GM19452 (cell line): ENCODE measurements around the gene MAP3K6.
A peak's percentile ranks its signal among the peaks of the same experiment; 100 is the strongest.

Experiments
- ATAC-seq: cut with Tn5 transposase; IDR thresholded peaks from one replicate; pipeline ENCODE4 v1.9.1; 2021; ENCODE audit not compliant: unreplicated experiment

Gene MAP3K6

DNA sequence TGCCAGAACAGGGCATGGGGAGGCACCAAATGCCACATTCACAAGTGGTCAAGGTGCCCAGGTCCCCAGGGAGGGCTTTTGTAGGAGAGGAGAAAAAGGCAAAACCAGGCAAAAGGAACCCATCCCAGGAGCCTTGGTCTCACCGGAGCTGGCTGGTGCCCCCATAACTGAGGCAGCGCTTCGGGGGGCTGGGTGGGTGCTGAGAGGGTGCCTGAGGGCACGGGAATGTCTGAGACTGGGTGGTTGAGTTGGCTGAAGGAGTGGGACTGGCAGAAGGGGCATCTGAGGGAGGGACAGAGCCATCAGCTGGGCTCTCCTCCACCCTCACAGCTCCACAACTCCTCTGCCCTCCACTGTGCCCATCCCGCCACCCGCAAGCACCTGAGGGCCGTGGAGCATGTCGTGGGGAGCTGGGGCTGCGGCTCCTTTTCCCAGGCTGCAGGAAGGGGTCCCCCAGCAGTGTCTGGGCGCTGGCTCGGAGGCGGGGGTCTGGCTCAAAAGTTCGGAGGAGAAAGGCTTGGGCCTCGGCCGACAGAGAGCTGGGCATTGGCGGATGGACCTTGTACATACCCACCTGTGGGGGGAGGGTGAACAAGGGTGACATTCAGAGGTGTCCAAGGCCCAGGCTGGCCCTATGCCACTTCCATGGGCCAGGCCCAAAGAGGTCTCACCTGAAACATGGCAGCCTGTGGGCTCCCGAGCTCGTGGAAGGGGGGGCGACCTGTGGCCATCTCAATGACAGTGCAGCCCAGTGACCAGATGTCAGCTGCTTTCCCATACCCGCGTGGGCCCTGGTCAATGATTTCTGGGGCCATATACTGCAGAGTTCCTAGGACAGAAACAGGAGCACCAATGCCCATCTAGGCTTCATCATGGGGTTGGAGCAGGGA is 8.5 kb downstream of the MAP3K6 start:
- ATAC-seq = no peak

DNA sequence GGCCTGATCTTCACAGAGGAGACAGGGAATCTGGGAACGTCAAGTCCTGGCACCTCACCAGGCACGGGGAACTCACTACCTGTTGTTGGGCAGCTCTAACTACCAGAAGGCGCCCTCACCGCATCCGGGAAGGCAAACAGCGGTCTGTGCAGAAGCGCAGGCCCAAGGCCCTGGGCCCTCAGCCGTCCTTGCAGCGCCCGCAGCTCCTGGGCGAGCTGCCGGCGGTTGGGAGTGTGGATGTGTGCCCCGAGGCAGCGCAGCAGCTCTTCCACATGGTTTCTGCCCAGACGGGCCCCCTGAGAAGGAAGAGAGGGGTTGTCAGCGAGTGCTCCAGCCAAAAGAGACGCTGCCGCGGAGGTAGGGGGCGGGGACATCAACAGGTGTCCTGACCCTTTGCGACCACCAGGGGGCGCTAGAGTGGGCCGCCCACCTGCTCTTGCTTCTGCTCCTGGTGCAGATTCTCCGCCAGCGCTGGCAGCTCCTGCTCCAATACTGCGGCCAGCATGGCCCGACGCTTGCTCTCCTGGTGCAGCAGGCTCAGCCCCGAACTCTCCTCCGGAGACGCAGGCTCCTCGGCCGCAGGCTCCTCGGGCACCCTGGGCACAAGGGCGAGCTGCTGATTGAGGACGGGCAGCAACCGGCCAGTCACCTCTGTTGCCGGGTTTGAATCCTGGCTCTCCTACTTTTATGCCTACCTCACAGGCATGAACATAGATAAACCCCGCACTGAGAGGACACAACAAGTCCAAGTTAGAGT is 9.3 kb downstream of the MAP3K6 start:
- peak; percentile 47 for ATAC-seq

DNA sequence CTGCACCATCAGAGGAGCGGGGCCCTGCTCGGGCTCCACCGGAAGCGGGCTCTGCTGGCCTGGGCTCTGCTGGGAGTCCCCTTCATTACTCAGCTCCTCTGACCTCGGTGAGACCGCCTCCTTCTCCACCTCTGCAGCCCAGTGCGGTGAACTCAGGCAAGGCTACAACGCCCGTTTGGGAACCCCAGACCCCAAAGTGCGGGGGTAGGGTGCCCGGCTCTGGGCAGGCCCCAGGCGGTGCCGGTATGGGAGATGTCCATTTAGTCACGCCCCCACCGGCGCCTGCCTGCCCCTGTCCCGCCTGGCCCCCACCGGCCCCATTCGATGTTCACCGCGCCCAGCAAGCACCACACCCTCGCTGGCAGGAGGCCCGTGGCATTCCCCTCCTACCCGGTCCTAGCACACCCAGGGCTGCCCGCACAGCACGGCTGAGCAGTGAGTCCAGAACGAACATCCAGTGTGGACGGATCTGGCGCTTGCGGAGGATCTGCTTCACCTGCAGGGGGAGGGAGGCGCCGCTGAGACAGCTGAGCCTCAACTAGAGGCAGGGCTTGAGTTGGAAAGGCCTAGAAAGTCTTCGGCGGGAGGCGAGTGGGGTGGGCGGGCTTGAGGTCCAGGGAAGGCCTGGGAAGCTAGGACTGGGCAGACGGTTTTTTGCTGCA is 10.0 kb downstream of the MAP3K6 start:
- no peak for ATAC-seq

DNA sequence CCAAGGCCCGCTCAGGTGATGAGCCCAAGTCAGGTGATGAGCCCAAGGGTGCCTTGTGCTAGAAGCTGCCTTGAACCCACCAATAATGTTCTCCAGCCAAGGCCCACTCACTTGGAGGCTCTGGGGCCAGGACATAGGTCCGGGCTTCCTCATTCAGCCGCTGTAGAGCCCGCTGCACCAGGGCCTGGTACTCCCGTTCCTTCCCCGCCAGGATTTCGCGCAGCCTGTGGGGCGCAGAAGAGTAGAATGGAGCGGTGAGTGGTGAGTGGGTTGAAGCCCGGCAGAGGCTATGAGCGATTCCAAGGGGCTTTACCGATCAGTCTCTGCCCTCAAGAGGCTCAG is 10.5 kb downstream of the MAP3K6 start:
- no peak for ATAC-seq

DNA sequence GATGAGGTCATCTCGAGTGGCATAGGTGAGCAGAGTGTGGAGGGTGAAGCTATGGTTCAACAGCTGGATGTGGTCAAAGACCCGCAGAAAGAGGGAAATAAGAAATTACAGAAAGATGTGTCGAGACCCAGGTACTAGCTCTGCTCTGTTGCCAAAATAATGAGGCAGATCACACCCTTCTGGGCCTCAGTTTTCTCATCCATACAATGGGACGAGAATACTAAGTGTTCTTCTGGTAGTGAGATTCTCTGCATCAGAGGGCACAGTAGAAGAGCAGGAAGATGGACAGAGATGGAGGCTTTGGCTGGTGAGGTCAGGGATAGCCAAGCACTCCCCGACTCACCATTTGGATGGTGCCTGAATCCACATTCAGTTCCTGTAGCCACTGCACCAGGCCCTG is 11.1 kb downstream of the MAP3K6 start:
- no peak for ATAC-seq

DNA sequence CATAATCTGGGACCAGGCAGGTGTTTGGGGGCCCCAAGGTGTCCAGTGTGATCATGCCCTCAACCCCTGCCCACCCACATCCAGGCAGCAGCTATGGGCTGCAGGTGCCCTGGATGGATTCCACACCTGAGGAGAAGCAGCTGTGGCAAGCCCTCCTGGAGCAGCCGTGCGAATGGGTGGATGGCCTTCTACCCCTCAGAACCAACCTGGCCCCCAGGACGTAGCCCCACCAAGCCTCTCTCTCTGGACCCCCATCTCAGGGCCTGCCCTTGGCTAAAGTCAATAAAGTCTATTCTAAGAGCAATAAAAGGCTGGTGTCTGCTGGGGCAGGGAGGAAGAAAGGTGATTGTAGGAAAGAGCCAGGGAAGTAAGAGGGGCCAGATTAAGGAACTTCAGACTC is 13.1 kb downstream of the MAP3K6 start:
- no peak for ATAC-seq

DNA sequence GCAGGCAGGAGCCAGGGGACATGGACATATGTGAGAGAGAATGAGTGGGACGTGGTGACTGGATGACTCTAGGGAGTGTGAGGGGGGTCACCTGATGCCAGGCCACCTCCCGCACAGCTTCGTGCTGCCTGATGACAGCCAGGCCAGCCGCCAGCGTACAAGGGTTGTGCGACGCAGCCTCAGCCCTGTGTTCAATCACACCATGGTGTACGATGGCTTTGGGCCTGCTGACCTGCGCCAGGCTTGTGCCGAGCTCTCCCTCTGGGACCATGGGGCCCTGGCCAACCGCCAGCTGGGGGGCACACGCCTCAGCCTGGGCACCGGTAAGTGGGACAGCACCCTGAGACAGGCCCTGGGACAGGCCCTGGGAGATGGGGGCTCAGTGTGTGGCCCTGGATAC is 13.6 kb downstream of the MAP3K6 start:
- ATAC-seq = no peak

DNA sequence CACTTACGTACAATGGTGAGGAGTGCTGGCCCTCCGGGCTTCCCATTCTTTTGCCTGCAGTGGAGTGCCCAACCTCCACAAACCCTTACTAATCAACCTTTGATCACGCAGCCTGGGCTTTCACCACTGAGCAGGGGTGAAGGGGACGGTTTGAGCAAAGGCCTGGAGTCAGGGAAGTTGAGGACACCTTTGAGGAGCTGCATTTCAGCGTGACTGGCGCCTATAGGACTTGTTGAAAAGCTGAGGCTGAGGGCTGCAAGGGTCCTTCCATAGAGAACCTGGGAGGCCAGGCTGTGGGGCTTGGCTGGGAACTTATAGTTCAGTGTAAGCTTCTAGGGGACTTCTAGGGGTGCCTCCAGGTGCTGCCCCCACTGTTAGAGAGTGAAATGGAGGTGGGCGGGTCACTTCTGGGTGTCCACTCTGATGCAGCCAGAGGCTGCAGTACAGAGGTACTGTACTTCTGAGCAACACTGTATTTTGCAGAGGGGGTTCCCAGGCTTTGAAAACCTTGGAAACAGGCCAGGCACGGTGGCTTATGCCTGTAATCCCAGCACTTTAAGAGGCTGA is 15.1 kb downstream of the MAP3K6 start:
- no peak for ATAC-seq

DNA sequence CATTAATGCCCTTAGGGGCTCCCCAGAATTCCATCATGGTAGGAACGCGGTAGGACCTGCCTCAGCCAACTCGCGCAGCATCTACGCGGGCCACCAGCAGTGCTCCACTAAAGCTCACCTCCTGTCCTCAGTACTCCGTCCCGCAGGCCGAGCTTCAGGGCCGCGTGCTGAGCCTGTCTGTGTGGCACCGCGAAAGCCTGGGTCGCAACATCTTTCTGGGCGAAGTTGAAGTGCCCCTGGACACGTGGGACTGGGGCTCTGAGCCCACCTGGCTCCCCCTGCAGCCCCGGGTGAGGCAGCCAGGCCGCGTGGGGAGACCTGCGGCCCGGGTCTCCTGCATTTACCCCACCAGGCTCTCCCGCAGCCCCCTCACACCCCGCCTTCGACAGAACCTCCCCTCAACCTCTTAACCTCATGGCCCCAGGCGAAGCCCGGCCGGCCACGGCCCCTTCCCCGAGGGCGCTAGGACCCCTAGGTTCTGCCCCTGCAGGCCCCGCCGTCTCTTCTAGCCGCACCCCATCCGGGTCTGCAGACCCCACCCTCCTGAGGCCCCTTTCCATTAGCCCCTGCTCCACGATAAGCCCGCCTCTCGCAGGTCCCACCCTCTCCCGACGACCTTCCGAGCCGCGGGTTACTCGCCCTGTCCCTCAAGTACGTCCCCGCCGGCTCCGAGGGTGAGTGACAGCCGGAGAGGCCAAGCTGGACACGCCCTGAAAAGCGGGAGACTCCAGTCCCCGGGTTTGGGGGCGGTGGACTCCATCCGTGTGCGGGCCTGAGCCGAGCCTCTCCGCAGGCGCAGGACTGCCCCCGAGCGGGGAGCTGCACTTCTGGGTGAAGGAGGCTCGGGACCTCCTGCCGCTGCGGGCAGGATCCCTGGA is 15.9 kb downstream of the MAP3K6 start:
- no peak for ATAC-seq

DNA sequence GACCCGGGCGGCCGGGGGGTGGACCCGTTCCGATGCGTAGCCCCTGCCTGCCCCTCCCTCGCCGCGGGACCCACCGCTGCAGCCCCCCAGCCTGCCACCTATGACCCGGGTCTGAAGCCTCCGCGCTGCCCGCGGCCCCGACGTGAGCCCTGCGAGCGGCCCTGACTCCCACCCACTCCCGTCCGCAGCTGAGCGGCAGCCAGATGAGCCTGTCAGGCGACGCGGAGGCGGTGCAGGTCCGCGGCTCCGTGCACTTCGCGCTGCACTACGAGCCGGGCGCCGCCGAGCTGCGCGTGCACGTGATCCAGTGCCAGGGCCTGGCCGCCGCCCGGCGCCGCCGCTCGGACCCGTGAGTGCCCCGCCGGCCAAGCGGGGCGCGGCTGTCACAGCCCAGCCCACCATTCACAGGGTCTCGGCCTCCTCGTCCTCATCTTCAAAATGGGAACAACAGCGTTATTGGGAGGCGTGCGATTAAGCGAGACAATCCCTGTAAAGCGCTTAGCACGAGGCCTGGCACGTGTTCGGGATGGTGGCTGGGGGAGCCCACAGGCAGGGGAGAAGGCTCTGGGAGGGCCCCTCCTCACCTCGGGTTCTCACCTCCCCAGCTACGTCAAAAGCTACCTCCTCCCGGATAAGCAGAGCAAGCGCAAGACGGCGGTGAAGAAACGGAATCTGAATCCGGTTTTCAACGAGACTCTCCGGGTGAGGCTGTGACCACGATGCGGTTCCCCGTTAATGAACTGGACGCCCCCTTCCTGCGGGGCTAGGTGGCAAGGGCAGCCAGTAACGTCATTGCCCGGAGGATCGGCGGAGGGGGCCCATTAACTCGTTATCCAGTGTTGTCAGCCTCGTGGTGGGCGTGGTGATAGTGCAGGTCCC is 16.7 kb downstream of the MAP3K6 start:
- ATAC-seq = no peak

DNA sequence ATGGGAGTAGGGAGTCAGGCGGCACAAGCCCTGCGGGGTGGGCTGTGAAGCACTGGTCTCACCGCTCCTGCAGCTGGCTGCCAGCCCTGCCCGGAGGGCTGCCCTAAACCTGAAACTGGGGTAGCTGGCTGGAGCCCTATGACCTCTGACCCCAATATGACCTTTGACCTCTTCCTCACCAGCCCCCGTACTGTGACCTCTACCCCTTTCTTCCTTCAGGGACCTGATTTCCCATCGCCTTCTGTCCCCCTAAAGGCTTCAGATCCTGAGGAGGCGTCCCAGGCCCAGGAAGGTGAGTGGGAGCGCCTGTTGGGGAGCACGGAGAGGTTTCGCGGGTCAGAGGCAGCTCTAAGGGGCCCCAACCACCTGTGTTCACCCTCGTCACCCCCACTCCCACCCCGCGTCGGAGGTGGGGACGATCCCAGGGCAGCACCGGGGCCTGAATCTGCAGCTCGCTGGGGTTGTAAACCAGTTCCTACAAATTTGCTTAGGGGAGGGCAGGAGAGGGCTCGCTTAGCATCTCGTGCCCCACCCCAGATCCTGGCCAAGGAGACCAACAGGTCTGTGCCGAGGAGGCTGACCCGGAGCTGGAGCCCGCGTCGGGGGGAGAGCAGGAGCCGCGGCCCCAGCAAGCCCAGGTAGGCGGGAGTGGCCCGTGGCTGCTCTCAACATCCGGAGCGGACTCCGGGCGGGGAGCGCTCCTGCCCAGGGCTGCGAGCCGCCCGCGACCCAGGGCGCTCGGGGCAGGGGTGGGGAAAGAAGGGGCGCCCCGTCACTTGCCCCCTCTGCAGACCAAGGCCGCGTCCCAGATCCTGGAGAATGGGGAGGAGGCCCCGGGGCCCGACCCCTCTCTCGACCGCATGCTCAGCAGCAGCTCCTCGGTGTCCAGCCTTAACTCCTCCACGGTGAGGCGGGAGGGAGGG is 17.6 kb downstream of the MAP3K6 start:
- ATAC-seq = no peak

DNA sequence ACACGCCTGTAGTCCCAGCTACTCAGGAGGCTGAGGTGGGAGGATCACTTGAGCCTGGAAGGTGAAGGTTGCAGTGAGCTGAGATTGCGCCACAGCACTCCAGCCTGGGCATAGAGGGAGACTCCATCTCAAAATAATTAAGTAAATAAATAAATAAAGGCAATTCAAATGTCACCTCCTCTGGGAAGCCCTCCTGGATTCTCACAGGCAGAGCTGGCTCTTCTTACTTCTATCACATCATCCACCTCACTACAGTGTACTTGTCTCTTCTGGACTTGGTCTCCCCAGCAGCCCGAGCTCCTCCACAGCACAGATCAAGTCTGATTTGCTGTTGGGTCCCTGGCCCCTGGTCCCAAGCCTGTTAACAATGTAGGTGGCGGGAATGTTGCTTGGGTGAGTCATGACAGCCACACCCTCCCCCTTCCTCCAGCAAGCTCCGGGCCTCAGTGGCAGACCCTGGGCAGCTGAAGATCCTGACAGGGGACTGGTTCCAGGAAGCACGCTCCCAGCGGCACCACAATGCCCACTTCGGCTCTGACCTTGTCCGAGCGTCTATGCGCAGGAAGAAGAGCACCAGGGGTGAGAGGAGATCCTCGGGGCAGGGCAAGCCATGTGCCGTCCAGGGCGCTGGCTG is 19.7 kb downstream of the MAP3K6 start:
- ATAC-seq = no peak

DNA sequence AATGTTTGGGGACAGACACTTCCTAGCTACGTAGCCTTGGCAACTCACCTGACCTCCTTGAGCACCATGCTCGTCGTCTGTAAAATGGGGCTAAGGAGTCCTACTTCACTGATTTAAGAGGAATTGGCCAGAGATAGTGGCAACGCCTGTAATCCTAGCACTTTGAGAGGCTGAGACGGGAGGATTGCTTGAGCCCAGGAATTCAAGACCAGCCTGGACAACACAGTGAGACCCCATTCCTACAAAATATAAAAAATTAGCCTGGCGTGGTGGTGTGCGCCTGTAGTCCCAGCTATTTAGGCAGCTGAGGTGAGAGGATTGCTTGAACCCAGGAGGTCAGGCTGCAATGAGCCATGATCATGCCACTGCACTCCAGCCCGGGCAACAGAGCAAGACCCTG is 20.4 kb downstream of the MAP3K6 start:
- no peak for ATAC-seq

DNA sequence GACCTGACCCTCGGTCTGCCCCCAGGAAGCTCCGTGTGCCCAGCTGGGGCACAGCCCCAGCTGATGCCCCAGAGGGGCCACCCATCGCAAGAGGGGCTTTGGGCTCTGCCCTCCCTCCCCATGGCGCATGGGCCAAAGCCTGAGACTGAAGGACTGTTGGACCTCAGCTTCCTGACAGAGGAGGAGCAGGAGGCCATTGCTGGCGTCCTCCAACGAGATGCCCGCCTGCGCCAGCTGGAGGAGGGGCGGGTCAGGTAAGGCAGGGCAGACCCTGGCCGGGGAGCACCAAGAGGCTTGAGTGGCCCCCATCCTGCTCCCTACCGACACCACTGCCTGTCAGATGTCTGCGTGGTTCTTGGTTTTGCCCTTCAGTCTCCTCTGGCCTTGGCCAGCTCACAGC is 21.5 kb downstream of the MAP3K6 start:
- no peak for ATAC-seq

DNA sequence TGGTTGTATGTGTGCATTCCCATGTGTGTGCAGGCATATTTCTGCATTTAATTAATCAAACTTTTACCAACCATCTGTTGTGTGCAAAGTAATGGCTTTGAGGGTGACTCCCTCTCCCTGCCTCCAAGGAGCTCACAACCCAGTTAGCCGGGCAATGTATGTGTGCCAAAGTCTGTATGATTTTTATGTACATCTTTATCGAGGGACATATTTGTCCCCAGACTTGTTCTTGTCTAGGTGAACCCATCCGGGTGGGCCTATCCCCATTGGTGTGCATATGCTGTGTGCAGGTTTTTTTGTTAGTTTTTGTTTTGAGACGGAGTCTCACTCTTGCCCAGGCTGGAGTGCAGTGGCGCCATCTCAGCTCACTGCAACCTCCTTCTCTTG is 23.1 kb downstream of the MAP3K6 start:
- no peak for ATAC-seq

DNA sequence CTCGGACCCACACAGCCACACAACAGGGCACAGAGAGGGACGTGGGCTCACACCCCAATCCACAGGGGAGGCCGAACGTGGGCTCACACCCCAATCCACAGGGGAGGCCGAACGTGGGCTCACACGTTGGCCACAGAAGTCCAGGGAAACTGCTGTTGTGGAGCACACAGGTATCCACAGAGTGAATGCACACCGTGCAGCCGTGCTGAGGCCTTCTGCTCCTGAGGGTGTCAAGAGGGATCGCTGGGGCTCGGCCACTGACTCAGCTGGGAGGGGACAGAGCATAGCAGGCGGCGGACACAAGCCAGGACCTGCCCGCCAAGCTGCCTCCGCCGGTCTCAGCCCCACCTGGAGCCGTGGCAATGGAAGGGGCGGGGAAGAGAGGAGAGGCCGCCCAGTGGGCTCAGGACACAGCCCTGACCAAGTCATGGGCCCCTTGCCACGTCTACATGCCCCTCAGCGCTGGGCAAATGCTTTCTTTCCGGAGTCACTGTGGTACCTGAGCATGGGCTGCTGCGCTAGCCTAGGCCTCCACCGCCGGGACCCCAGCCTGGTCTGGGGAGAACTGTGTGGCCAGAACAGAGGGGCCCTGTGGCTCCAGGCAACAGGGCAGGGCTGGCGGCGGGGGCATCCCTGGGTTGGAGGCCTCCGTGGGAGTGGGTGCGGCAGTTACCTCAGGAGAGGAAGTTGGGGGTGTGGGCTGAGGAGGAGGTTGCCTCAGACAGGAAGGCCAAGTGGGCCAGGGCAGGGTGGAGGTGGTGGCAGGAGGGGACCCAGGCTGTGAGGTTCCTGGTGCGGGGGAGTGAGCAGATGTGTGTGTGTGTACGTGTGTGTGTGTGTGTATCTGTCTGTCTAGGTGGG is 23.8 kb downstream of the MAP3K6 start:
- ATAC-seq = no peak

DNA sequence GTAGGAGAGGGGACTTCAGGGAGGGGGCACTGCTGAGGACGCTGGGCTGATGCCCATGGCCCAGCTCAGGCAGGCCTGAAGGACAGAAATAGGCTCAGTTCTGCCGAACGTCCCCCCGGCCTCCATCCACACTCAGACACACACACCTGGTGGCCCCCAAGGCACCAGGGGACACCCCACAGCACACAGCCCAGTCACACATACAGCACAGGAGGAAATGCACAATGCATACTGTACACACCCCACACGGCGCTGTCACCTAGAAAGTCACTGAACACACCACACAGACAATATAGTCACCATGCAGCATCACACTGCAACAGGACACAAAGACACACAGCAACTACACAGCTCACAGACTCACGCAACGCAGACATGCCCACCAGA is 24.4 kb downstream of the MAP3K6 start:
- ATAC-seq = no peak
